Measurements from ENCODE around the gene JPH3.
"Not testable (repeated sequence)": the region's sequence is repeated elsewhere in the genome, so short reads cannot be mapped to it uniquely, and the experiment has no call there.

Gene JPH3

DNA sequence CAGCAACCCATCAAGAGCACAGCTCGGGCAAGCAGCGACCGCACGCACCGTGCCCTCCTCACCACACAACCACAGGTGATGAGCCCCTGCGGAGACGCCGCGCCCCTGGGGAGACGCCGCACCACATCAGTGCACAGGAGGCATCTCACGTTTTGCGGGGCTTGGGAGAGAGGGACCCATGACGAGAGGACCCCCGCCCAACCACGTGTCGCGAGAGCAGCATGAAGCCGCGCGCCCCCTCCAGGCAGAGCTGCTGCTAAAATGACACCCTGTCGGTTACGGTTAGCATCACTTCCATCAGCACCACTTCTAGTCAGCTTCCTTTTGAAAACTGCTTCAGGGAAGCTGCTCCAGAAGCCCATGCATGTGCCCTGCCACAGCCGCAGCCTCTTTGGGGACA lies 118.1 kb downstream of the JPH3 start:
- no peak for DNase-seq

- DNase-seq, result no peak
Measured at GRCh38 chr16:87721622-87722585, 119.6 kb downstream of the JPH3 start.

DNA sequence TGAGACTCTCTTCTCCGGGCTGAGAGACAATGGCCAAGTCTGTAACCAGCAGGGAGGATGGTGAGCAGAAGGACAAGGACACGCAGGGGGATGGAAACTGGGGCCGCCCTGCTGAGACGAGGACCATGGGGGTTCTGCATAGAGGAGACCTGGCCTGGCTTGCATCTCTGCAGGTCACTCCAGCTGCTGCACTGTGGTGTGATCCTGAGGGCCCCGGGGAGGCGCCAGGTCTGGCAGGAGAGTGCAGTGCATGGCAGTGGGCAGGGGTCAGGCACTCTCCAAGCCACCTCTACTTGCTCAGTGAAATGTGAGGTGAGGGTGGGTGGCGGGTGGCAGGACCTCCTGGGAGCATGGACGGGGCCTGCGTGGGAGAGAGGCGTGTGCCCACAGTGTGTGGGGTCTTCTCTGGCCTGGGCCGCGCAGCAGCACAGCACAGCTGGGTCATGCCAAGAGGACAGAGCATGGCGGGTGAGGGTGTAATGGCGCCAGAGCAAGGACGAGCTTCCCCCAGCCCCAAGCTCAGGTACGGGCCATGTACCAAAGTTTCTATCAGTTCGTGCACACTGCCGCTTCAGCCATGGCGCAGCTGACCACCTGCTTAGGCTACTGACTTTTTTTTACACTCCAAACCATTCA lies 120.4 kb downstream of the JPH3 start:
- no peak for DNase-seq

DNA sequence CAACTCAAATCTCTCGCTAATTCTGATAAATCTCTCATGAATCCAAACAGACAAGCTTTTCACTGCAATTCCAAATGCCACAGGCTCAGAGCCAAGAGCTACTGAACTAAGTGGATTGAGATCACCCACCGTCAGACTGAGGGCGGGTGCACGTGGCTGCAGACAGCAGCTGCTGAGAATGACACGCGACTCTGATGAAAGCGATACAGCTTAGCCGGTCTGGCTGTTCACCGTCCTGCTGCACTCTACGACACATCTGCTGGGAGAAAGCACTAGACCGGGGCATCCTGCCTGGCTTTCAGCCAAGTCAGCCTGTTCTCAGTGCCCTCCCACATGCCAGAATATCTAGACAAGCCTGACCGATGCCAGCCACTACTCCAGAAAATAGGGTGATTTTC lies 120.9 kb downstream of the JPH3 start:
- no peak for DNase-seq

DNA sequence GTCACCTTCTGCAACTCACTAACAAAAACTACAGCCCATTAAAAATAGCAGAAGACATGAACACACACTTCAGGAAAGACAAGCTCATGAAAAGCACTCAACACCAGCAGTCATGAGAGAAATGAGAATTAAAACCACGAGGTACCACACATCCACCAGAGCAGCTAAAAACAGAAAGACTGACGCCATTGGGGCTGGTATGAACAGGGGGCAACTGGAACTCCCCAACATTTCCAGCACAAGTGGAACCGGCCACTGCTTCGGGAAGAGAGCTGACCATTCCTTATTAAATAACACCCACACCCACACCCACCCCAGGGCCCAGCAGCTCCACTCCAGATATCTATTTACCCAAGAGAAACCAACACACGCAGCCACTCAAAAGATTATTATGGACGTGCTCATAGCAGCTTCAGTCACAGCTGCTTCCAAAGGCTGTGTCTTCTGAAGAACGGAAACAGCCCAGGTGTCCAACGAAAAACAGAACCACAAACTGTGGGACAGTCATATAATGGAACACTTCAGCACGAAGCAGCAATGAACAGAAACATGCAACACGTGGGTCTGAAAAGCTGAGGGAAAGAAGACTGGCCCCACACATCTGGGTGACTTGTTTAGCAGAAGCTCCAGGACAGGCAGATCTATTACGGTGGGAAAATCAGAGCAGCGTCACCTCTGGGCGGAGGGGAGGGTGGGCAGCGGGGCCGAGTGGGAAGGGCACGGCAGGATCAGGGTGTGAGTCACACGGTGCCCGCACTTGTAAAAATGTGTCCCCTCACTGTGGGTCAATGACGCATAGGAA lies 122.4 kb downstream of the JPH3 start:
- no peak for DNase-seq

- DNase-seq, result no peak
Measured at GRCh38 chr16:87725596-87726235, 123.4 kb downstream of the JPH3 start.

GRCh38 chr16:87726577-87726976 lies 124.3 kb downstream of the JPH3 start:
- DNase-seq, result not testable (repeated sequence)

DNA sequence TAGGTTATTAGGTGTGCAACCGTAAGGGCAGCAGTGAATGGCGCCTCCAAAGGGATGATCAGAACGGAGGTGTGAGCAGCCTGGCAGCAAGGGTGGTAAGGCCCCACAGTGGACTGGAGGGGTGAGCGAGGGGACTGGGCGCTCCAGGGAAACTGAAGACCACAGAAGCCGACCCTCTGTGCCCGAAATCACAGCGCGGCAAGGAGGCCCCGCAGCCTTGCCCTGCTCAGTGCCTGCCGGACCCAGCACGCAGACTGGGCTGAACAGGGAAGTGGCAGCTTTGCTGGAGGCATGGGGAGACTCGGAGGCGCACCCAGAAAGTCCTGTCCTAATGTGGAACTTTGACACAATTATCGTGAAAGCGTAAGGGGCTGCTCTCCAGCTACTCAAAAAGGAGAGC lies 125.0 kb downstream of the JPH3 start:
- no peak for DNase-seq

DNA sequence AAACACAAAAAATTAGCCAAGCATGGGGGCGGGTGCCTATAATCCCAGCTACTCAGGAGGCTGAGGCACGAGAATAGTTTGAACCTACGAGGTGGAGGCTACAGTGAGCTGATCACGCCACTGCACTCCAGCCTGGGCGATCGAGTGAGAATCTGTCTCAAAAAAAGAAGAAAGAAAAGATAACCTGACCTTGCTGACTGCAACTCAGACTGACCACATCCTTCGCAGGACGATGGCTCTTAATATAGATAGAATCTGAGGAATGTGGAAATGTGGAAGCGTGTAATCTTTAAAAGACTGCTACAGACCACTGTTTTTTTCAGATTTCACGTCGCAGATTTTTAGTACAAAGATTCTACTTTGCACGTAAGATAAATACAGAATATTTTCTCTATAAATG lies 125.7 kb downstream of the JPH3 start:
- DNase-seq, result no peak

GRCh38 chr16:87729266-87729954 lies 127.1 kb downstream of the JPH3 start:
- no peak for DNase-seq

GRCh38 chr16:87731607-87732006 lies 129.3 kb downstream of the JPH3 start:
- no peak for DNase-seq

DNA sequence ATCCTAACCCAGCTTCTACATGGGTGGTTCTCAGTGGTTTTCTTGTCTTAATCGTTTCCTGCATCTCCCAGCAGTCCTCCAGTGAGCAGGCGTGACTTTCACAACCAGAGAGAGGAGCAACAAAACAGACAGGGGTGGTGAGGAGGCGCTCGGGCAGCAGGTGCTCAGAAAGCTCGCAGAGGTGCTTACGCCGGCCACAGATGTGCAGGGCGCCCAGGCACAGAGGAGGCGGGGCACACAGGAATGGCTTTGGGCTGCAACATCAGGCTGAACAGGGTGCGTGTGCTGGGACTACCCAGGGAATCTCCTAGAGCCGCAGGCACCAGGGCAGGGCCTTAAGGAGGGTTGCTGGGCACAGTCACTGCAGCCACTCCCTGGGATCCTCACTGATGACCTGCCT lies 130.9 kb downstream of the JPH3 start:
- DNase-seq, result no peak

GRCh38 chr16:87734644-87735043 lies 132.3 kb downstream of the JPH3 start:
- DNase-seq, result no peak

DNA sequence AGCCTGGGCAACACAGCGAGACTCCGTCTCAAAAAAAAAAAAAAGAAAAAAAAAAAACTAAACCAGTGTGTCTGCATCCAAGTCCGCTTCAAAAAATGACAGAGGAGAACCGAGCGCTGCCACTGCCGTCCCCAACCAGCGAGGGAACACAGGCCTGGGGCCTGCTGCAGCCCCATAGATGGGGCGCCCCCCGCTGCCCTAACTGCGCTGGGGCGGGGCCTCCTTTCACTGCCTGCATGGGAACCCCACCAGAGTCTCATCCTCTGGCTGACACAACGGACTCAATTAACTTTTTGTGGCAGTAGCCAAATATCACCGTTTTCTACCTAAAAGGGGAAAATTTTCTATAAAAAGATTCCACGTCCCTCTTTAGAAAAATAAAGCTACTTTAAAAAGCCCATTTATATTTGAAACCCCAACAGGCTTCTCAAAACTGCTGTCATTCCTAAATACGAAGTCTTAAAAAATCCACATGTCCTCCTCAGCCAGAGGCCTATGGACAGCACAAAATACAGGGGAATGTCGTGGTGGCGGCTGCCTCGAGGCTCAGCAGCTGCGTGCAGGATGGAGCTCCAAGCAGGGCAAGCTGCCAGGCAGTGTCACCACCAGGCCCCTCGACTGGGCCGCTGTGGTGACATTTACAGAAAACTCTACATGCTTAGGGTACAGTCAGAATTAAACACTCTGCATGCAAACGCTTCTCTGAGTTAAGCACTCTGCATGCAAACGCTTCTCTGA lies 133.1 kb downstream of the JPH3 start:
- no peak for DNase-seq

- no peak for DNase-seq
Measured at GRCh38 chr16:87736008-87736382, 133.7 kb downstream of the JPH3 start.

DNA sequence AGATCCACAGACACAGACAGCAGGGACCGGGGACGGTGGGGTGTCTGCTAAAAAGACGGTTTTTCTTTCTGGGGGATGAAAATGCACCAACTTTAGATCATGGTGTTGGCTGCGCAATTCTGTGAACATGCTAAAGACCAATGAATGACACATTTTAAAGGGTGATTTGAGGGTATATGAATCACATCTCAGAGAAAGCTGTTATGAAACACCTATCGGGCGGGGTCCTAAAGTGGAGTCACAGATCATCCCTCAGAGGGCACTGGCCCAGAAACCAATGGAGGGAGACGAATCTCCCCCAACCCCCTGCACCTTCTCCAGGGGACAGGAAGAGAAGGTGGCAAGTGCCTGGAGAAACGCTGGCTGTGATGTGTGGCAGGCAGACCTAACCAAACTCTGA lies 137.5 kb downstream of the JPH3 start:
- no peak for DNase-seq

DNA sequence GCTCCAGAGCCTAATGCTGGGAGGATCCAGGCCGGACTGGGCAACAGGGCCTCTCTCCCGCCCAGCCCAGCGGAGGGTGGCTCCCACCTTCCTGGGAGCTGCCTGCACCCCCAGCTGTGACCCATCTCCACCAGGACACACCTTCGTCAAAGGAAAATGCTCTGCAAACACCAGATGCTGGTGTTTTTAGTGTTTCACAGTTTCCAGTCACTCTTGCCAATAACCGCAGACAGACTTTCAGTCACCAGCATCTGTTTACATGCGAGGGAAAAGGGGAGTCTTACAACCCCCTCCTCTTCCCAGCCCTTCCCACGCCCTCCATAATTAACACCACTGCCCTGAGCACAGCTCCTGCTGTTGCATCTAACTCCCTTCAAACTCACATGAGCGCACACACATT lies 138.1 kb downstream of the JPH3 start:
- DNase-seq, result no peak

- DNase-seq, result no peak
Measured at GRCh38 chr16:87740909-87741424, 138.7 kb downstream of the JPH3 start.

- DNase-seq, result no peak
Measured at GRCh38 chr16:87741700-87742415, 139.6 kb downstream of the JPH3 start.

DNA sequence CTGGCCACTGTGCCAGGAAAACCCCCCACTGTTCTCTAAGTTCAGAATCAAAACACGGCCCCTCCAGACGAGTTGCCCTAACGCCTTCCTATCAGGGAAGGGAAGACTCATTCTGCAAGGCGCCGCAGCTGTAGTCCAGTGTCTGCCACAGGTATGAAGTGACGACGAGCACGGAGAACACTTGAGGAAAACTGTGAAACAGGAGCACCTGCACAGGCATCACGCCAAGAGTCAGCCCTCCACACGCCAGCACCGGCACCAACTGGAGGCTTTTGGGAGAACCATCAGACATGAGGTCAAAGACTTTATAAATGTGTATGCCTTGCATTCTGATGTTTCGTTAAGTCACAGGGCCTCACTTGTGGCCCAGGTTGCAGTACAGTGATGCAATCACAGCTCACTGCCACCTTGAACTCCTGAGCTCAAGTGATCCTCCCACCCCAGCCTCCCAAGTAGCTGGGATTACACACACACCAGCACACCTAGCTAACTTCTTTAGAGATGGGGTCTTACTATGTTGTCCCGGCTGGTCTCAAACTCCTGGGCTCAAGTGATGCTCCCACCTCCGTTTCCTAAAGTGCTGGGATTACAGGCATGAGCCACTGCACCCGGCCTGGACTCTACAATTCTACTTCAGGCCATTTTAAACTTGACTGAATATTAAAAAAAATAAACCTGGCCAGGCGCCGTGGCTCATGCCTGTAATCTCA lies 140.6 kb downstream of the JPH3 start:
- no peak for DNase-seq

Measured in stimulated activated CD4-positive, alpha-beta T cell treated with anti-CD3 and anti-CD28 coated beads, Interleukin-2, amount 100 ng/mL, for 48 hours (primary cell).